ENCODE results near the gene COX5A.

DNA sequence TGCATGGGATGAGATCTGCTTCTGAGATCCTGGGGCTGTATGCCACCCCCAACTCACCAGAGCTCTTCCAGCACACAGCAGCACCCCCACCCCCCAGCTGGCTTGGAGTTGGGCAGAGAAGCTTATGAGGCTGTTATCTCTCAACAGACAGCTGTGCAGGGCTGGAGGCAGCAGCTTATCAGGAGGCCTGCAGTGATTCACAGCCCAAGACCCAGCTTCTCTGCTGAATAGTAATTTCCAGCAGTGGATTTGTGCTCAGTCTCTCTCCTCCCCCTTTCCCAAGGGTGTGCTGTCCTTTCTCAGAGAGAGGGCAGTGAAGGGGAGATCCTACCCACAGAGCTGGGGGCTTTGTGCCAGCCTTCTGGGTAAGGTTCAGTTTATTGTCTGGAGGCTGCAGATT is 16.6 kb upstream of the COX5A start:
- TF ChIP-seq, protein P1, sequence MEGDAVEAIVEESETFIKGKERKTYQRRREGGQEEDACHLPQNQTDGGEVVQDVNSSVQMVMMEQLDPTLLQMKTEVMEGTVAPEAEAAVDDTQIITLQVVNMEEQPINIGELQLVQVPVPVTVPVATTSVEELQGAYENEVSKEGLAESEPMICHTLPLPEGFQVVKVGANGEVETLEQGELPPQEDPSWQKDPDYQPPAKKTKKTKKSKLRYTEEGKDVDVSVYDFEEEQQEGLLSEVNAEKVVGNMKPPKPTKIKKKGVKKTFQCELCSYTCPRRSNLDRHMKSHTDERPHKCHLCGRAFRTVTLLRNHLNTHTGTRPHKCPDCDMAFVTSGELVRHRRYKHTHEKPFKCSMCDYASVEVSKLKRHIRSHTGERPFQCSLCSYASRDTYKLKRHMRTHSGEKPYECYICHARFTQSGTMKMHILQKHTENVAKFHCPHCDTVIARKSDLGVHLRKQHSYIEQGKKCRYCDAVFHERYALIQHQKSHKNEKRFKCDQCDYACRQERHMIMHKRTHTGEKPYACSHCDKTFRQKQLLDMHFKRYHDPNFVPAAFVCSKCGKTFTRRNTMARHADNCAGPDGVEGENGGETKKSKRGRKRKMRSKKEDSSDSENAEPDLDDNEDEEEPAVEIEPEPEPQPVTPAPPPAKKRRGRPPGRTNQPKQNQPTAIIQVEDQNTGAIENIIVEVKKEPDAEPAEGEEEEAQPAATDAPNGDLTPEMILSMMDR (IDR thresholded peaks at IDR 0.05) = no peak
- TF ChIP-seq POLR2A (IDR thresholded peaks at IDR 0.05) = no peak
